ENCODE measurements around the gene BPIFB1. TPM values are rescaled to one million over a fixed set of nuclear protein-coding genes. Genes with fewer than 3 reads are reported as not detected.

The BPIFB1 gene
- total and polyA plus RNA-seq, 2 of the 13 experiments (the other 11 are each of a cell fraction or from before 2014, with no cell fraction given): 0.82 to 4.4 TPM

DNA sequence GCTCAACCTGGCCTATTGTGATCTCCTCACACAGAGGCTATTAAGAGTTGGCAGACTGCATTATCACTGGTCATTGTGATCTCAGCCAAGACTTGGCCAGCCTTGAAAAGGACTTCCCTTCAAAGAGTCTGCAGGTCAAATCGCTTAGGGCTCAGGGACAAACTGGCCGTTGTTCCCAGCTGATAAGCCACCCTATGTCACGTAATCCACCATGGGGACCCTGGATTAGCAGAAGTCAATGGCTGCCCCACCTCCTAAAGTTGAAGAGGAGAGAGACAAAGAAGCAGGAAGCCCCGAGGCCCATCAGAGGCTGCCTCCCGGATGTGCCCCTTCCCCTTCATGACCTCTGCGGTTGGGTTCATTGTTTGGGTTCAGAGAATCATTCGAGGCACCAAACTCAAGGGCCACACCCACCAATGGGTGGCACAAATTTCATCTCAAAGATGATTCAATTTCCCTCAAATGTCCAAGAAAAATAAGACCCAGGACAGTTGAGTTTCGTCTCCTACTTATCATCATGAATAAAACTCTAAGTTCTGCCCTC lies 56.6 kb downstream of the BPIFB1 start (continued):
- TF ChIP-seq NR1H2 (CRISPR knock-in tag; IDR thresholded peaks at IDR 0.05; ENCODE audit: borderline replicate concordance, low read depth) (no peak), RBM22 (optimal IDR thresholded peaks at IDR 0.05; ENCODE audit: low read length) (no peak), ZFP37 (CRISPR knock-in tag; IDR thresholded peaks at IDR 0.05; ENCODE audit: borderline replicate concordance) (no peak), ZSCAN12 (CRISPR knock-in tag; IDR thresholded peaks at IDR 0.05) (no peak), ZNF7 (CRISPR knock-in tag; IDR thresholded peaks at IDR 0.05) (peak; percentile 99), SKI (IDR thresholded peaks at IDR 0.05; ENCODE audit: partially characterized antibody) (no peak), HNRNPK (IDR thresholded peaks at IDR 0.05; ENCODE audit: low read depth, low read length, poor library complexity, severe bottlenecking) (no peak), SRSF4 (IDR thresholded peaks at IDR 0.05; ENCODE audit: low read depth, low read length, poor library complexity, severe bottlenecking) (no peak), NFKB2 (CRISPR knock-in tag; IDR thresholded peaks at IDR 0.05; ENCODE audit: borderline replicate concordance) (no peak), MYC (CRISPR knock-in tag; IDR thresholded peaks at IDR 0.05; ENCODE audit: borderline replicate concordance) (no peak; the same call in 1 of the 2 replicates), HMG20B (CRISPR knock-in tag; conservative IDR thresholded peaks at IDR 0.05) (0 out of 2 replicates have a peak, but pooled peaks have one; percentile 36), MAFK (conservative IDR thresholded peaks at IDR 0.05 in 1 of 2, IDR thresholded peaks at IDR 0.05 in 1 of 2; ENCODE audit: low read length in 2 of 2) (no peak), ZFP62 (CRISPR knock-in tag; IDR thresholded peaks at IDR 0.05) (no peak), ZNF225 (CRISPR knock-in tag; IDR thresholded peaks at IDR 0.05) (no peak), MIXL1 (CRISPR knock-in tag; IDR thresholded peaks at IDR 0.05) (no peak), U2AF2 (IDR thresholded peaks at IDR 0.05; ENCODE audit: low read depth, low read length) (no peak), ERF (CRISPR knock-in tag; IDR thresholded peaks at IDR 0.05) (peak; percentile 26; the same call in 1 of the 2 replicates), HNF4G (IDR thresholded peaks at IDR 0.05; ENCODE audit: borderline replicate concordance, low read depth, low read length) (peak; percentile 21; the same call in 1 of the 2 replicates), HNF4G (CRISPR knock-in tag; IDR thresholded peaks at IDR 0.05; ENCODE audit: borderline replicate concordance, low read depth) (no peak), KDM2A (CRISPR knock-in tag; IDR thresholded peaks at IDR 0.05; ENCODE audit: borderline replicate concordance, low read depth) (no peak)
- TF ChIP-seq, protein P1, sequence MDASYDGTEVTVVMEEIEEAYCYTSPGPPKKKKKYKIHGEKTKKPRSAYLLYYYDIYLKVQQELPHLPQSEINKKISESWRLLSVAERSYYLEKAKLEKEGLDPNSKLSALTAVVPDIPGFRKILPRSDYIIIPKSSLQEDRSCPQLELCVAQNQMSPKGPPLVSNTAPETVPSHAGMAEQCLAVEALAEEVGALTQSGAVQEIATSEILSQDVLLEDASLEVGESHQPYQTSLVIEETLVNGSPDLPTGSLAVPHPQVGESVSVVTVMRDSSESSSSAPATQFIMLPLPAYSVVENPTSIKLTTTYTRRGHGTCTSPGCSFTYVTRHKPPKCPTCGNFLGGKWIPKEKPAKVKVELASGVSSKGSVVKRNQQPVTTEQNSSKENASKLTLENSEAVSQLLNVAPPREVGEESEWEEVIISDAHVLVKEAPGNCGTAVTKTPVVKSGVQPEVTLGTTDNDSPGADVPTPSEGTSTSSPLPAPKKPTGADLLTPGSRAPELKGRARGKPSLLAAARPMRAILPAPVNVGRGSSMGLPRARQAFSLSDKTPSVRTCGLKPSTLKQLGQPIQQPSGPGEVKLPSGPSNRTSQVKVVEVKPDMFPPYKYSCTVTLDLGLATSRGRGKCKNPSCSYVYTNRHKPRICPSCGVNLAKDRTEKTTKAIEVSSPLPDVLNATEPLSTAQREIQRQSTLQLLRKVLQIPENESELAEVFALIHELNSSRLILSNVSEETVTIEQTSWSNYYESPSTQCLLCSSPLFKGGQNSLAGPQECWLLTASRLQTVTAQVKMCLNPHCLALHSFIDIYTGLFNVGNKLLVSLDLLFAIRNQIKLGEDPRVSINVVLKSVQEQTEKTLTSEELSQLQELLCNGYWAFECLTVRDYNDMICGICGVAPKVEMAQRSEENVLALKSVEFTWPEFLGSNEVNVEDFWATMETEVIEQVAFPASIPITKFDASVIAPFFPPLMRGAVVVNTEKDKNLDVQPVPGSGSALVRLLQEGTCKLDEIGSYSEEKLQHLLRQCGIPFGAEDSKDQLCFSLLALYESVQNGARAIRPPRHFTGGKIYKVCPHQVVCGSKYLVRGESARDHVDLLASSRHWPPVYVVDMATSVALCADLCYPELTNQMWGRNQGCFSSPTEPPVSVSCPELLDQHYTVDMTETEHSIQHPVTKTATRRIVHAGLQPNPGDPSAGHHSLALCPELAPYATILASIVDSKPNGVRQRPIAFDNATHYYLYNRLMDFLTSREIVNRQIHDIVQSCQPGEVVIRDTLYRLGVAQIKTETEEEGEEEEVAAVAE (CRISPR knock-in tag; IDR thresholded peaks at IDR 0.05; ENCODE audit: borderline replicate concordance): no peak
- TF ChIP-seq, protein P2, sequence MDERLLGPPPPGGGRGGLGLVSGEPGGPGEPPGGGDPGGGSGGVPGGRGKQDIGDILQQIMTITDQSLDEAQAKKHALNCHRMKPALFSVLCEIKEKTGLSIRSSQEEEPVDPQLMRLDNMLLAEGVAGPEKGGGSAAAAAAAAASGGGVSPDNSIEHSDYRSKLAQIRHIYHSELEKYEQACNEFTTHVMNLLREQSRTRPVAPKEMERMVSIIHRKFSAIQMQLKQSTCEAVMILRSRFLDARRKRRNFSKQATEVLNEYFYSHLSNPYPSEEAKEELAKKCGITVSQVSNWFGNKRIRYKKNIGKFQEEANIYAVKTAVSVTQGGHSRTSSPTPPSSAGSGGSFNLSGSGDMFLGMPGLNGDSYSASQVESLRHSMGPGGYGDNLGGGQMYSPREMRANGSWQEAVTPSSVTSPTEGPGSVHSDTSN (CRISPR knock-in tag; IDR thresholded peaks at IDR 0.05): no peak
- TF ChIP-seq, protein P3, sequence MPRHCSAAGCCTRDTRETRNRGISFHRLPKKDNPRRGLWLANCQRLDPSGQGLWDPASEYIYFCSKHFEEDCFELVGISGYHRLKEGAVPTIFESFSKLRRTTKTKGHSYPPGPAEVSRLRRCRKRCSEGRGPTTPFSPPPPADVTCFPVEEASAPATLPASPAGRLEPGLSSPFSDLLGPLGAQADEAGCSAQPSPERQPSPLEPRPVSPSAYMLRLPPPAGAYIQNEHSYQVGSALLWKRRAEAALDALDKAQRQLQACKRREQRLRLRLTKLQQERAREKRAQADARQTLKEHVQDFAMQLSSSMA (CRISPR knock-in tag; IDR thresholded peaks at IDR 0.05): no peak

Measured in HepG2 (cell line).